GM21737 (cell line): Measurements from ENCODE around the gene ERFE.
"Not testable (repeated sequence)": the region's sequence is repeated elsewhere in the genome, so short reads cannot be mapped to it uniquely, and the experiment has no call there.

Experiments used
- ATAC-seq: cut with Tn5 transposase; IDR thresholded peaks from one replicate; pipeline ENCODE4 v1.9.1; 2021; ENCODE audit warnings: mild to moderate bottlenecking, moderate library complexity; ENCODE audit not compliant: unreplicated experiment

Gene ERFE

DNA sequence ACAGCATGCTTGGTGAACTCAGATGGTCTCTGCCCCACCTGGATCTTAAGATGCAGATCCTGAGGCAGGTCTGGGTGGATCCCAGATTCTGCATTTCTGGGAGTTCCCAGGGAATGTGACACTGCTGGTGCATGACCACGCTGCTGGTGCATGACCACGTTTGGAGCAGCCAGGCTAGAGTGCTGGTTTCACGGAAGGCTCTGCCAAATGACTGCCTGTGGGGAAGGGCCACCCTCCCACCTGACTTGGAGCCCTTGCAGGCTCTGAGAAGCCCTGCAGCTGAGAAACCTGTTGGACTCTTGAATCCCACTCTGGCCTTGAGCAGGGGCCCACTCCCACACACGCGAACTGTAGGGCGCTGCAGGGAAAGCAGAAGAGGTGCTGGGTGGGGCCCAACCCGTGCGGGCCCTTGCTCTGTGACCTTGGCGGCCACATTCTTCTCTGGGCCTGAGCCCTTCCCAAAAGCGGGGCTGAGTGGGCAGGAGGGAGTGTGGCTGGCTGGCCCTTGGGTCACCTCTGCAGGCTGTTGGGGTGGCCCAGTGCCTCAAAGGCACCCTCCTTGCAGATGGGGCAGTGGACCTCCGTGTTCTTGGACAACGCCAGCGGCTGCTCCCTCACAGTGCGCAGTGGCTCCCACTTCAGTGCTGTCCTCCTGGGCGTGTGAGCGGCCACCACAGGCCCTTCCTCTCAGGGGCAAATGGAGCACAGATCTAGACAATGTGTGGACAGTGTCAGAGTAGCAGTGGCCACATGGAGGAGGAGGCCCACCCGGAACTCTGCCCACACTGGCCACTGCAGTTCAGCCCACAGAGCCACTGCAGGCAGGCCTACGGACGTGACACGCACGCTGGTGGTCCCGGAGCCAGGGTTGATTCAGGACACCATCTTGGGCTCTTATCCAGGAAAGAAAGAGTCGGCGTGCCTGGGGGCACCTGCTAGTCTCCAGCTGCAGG lies 7.9 kb downstream of the ERFE start:
- ATAC-seq: no peak

DNA sequence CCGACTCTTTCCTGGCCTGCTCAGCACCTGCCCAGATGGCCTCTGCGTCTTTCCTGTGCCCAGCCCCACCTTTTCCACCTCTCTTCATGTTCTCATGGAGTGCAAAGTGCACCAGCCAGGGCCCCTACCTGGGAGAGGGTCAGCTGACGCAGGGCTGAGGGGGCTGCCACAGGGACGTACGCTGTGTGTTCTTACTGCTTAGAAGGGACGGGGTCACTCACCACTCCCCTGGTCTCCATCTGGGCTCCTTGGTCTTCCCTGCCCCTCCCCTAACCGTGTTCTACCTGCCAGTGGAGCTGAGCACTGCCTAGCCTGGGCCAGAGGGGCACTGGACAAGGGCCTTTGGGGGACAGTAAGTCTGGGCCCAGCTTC lies 8.6 kb downstream of the ERFE start:
- no peak for ATAC-seq

- ATAC-seq: no peak
These were observed 9.0 kb downstream of the ERFE start for GRCh38 chr2:238167761-238168160.

DNA sequence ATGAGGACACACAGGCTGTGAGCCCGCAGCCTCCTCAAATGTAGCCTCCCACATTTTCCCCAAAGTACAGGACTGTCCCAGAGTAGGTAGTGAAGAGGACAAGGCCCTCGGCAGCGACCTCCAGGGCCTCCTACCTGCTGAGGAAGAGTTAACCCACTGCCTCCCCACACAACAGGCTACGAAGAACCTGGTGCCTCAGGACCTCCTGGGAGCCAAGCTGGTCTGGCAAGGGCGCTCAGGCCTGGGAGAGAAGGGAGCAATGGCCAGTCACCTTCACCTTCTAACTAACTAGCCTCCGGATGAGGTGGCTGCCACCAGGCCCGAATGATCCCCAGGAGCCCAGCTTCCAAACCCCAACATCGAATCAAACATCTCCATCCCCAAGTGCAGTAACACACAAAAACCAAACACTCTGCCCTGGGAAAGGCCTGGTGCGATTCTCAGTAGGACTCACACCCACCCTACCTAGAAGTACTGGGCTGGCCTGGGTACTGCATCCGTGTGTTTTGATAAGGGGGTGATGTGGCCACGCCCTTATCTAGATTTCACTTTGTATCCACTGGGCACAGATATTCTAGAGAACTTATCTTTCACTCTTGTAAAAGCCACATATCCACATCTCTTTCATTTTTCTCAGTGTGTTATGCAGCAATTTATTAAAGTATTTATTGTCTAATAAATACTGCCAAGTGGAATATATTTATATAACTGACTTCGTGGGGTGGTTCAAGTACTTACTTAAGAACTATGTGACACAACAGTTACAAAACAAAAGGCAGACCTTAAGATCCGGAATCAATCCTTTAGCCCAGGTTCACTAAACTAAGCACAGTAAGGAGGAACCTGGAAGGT lies 9.7 kb downstream of the ERFE start:
- ATAC-seq: no peak

DNA sequence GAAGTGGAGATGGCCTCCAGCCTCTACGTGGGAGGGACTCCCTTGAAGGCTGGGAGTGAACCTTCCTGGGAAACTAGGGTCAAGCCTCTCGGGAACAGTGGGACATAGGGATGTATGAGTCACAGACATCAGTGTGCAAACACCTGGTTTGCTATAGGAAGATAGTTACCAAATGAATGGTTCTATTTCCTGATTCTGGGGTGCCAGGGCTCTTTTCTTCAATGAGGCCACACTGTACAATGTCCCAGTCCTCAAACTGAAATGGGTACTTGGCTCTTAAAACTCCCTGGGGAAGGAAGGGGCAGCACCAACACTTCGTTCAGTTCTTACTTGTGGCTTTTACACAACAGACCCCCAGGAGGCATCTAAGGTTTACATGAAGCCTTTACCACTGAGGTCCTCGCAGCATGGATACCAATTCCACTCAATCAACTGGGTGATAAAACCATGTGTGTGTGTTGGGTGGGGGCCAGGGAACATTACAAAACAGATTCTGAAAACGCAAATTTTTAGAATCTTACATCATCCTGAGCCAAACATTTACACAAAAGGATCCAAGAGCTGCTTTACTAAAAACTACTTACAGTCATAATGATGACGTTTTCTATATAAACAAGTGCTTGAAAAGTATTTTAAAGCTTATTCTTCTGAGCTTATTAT lies 10.4 kb downstream of the ERFE start:
- no peak for ATAC-seq

GRCh38 chr2:238169708-238170251 lies 11.0 kb downstream of the ERFE start:
- ATAC-seq: no peak

DNA sequence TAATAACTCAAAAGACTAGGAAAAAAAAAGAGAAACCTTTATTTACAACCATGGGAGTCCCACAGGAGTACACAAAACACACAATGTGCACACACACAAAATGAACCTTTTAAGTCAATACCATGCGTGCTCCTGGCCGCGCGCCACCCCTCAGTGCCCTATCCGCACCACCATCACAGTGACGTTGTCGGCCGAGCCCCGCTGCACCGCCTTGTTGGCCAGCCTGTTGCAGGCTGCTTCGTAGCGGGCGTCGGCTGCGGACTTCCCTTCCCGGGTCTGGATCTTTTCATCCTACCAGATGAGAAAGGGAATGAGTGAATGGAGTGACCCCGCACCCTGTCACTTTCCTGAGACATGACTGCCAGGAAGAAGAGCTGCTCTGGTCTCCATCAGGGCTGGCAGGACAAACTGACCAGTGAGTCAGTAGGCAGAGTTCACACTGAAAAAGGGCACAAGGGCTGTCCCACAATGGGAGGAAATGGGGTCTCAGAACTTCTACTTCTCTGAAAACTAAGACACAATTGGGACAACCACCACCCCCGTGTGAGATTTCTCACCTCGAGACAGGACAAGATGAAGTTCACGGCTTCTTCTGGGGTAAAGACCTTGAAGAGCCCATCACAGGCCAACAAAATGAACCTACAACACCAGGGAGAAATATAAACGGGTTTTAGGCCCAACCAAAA lies 11.8 kb downstream of the ERFE start:
- ATAC-seq: no peak

- ATAC-seq: not testable (repeated sequence)
These were observed 12.3 kb downstream of the ERFE start for GRCh38 chr2:238171072-238171431.

DNA sequence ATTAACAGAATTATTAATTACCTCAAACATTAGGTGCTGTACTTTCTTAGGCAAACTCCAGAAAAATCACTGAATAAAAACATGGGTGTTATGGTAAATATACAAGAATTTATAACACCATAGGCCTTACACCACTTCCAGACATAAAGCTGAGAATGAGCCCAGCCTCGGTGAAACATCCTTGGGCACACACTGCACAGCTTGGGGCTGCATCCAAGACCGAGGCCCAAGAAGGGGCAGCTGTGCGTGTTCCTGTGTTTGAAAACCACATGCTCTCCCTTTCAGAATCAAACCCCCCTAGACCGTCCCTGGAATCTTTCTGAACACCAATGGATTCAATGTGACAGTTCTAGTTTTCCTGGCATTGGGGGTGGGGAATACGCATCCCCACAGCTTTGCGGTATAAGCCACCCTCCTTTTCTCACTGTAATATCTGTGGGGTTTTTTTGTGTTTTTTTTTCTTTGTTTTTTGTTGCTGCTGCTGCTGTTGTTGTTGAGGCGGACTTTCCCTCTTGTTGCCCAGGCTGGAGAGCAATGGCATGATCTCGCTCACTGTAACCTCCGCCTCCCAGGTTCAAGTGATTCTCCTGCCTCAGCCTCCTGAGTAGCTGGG lies 12.9 kb downstream of the ERFE start:
- no peak for ATAC-seq

DNA sequence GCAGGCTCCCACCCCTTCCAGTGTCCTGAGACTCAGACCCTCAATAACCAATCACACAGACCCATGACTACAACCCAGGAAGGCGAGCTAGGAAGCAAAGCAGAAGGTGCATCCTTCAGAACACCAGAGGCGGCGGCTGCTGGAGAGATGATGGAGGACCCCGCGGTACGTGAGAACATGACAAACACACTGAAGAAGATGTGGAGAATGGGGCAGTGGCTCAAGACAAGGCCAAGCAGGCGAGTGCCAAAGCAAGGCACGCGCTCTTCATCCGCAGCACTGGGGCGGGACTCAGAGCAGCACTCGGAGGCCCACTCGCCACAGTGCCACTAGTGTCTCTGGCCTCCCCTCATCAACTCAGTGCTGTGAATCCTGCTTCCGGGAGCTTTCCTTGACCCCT lies 13.7 kb downstream of the ERFE start:
- no peak for ATAC-seq

DNA sequence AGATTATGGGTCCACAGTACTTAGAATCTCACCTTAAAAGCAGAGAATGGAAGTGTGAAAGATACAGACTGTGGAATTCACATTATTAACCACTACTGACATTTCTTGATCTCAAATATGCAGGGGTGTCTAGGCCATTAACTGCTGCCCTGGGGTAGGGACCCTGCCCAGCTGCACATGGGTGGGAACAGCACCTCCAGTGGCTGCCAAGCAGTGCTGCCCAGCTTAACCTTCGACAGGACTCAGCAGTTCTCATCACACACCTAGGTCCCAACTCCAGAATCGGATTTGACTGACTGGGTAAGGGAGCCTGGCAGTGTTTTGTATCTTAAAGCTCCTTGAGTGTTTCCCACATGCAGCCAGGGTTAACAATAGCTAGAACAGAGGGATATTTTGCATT lies 14.9 kb downstream of the ERFE start:
- ATAC-seq: no peak

DNA sequence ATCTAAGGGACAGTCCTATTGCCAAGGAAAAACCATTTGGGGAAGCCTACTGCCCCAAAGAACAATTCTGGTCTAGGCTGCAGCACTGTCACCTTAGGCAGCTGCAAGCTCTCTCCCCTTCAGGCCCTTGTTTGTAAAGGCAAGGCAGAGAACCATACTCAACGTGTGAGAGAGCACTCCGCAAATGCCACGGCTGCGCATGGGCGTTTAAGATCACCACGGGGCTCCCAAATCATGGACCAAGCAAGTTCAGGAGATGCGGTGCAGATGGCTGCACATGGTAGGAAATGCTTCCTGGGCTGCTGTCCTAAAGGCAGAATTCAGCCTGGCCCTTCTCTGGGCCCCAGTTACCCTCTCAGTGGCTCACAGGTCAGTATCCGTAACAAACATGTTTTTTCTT lies 15.5 kb downstream of the ERFE start:
- no peak for ATAC-seq

DNA sequence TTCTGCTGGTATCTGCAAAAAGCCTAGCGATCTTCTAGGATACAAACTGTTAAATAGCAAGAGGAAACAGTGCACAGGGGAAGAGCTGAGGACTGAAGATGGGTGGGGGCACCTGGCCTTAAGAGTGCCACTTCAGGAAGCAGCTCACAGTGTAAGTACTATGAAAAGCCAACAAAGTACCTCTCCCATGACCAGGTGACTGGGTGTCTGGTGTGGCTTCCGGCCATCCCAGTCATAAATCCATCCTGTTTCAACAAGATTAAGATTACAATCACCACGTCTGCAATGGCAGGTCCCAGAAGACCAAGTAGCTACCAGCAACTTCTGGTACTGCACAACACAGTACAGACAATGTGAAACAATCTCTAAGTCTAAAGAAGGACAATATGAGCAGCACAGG lies 15.9 kb downstream of the ERFE start:
- ATAC-seq: no peak

DNA sequence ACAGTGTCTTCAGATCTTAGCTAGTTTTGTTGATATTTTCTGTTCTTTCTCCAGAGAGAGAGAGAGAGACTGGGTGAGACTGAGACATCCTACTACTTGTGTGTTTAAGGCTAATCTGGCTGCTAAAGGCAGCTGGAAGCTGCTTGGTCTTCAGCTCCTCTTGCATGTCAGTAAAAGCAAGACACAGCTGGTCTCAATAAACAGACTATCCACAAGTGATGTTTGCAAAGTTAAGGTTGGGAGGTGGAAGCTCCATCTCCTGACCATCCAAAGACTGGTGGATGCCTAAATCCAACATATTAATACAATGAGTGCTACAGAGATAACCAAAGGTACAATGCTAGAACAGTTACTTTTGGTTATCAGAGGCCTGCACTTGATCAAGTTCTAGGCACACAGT lies 17.8 kb downstream of the ERFE start:
- no peak for ATAC-seq

- no peak for ATAC-seq
These were observed 21.8 kb downstream of the ERFE start for GRCh38 chr2:238180554-238180953.

DNA sequence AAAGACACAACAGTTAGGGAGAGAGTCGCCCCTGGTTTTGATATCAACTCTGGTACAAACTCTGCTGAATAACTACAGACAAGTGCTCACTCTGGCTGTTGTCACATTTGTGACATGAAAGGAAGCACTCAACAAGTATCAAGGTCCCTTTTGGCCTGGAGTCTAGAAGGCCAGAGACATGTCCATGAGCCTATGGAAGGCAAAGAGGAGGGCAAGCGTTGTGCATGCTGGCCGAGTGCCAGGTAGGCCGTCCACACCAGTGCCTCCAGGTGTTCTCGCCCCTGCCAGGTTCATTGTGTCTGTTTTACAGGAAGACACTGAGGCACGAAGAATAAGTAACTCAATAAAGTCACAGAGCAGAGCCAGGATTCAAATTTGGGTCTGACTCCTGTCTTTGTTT lies 23.6 kb downstream of the ERFE start:
- no peak for ATAC-seq

DNA sequence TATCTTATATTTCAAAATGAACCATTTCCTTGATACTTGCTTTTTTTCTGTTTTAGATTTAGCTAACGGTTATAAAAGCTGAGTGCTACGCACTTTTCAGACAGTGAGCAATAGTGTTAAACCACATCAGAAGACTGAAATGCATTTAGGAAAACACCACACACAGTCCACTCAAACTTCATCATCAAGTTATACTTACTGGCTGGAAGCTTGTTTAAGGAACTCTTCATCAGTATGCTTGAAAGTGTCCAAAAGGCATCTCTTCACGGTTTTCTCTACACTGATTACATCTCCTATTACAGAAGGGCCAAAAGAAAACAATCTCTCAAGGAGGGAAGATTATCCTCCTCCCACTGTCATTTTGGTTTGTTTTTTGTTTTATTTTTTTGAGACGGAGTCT lies 25.1 kb downstream of the ERFE start:
- no peak for ATAC-seq

DNA sequence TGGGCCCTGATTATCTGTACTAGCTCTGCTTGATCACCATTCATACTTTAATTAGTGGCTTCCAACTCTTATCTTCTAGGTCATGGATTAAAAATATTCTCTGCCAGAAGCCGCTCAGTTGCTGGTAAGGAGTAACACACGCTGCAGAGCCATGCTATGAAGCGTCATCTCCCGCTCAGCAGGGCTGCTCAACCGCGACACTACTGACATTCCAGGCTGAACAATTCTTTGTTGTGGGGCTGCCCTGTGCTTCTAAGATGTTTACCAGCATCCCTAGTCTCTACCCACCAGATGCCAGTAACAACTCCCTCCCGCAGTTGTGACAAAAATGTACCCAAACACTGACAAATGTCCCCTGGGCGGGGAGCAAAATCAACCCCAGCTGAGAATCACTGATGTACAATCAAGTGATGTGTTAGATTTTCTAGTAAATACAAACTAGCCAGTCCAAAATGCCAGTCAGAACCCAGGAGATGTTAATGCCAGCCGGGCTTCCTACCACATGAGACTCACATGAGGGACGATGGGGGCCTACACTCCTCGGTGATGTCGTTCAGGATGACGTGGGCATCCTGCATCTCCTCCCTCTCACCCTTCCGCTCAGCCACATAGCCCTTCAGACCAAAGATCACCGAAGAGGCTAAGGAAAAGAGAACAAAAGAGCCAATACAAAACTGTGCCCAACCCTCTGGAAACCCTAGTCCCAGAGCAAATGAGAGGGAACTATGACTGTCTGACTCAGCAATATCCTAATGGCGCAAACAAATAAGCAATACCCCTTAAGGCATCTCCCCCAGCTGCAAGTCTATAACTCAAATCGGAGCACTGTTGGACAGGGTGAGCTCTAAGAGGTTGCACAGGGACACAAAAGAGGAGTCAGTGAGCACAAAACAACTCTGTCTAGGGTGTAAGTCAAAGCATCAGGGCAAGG lies 29.1 kb downstream of the ERFE start:
- ATAC-seq: no peak

DNA sequence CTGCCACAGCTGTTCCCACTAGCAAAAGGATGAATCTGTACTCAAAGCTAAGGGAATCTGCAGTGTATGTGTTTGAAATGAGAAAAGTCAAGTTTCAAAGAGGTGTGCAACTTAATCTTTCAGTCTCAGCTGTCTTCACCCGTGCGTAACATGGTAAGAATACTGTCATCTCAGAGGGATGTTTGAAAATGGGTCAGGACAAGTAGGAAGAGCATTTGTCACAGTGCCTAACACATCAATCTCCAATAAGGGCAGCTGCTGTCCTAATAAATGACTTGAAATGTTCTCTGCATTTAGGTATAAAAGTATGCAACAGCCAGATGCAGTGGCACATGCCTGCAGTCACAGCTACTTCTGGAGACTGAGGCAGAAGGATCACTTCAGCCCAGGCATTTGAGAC lies 31.7 kb downstream of the ERFE start:
- no peak for ATAC-seq
